H9 (cell line): Measurements from ENCODE around the gene BCL2L1. TPM values are rescaled to one million over a fixed set of nuclear protein-coding genes. Genes with fewer than 3 reads are reported as not detected.

Source experiments
- DNase-seq: peaks from one replicate; pipeline ENCODE4 v3.0.0-alpha.2; 2017
- H2AFZ ChIP-seq: one replicate; pipeline ENCODE4 v1.6.1; 2013; ENCODE audit warnings: mild to moderate bottlenecking, low read length, control low read depth, moderate library complexity
- H2AK5ac ChIP-seq: 2 replicates; pipeline ENCODE4 v1.6.1; 2013; ENCODE audit warnings: low read length, control low read depth, mixed read lengths; ENCODE audit not compliant: insufficient read length
- H2BK120ac ChIP-seq: one replicate; pipeline ENCODE4 v1.6.1; 2013; ENCODE audit warnings: low read depth, mild to moderate bottlenecking, low read length, control low read depth, inconsistent platforms; ENCODE audit not compliant: poor library complexity, severe bottlenecking
- H2BK12ac ChIP-seq: 2 replicates; pipeline ENCODE4 v1.6.1; 2013; ENCODE audit warnings: low read length, control low read depth, mixed read lengths, low read depth; ENCODE audit not compliant: insufficient read length
- H2BK15ac ChIP-seq: 2 replicates; pipeline ENCODE4 v1.6.1; 2013; ENCODE audit warnings: low read depth, low read length, control low read depth
- H2BK20ac ChIP-seq: one replicate; pipeline ENCODE4 v1.6.1; 2013; ENCODE audit warnings: low read depth, mild to moderate bottlenecking, low read length, control low read depth, inconsistent platforms; ENCODE audit not compliant: poor library complexity, severe bottlenecking
- H2BK5ac ChIP-seq: 2 replicates; pipeline ENCODE4 v1.6.1; 2013; ENCODE audit warnings: low read length, control low read depth, mixed read lengths; ENCODE audit not compliant: insufficient read length
- H3K14ac ChIP-seq: 2 replicates; pipeline ENCODE4 v1.6.1; 2013; ENCODE audit warnings: low read length, control low read depth; ENCODE audit not compliant: insufficient read depth
- H3K18ac ChIP-seq: 2 replicates; pipeline ENCODE4 v1.6.1; 2013; ENCODE audit warnings: low read depth, mild to moderate bottlenecking, mixed read lengths, low read length, control low read depth; ENCODE audit not compliant: insufficient read length
- H3K23ac ChIP-seq: 2 replicates; pipeline ENCODE4 v1.6.1; 2013; ENCODE audit warnings: low read length, control low read depth, mixed read lengths, low read depth; ENCODE audit not compliant: insufficient read length
- H3K23me2 ChIP-seq: 2 replicates; pipeline ENCODE4 v1.6.1; 2013; ENCODE audit warnings: low read depth, mild to moderate bottlenecking, mixed read lengths, low read length, control low read depth; ENCODE audit not compliant: insufficient read length, poor library complexity, severe bottlenecking
- H3K27ac ChIP-seq: 2 replicates; pipeline ENCODE4 v1.5.1; 2013; ENCODE audit warnings: low read length, control low read depth, mixed read lengths, low read depth; ENCODE audit not compliant: insufficient read length
- H3K27me3 ChIP-seq: 2 replicates; pipeline ENCODE4 v1.6.1; 2013; ENCODE audit warnings: low read length, control low read depth, inconsistent platforms; ENCODE audit not compliant: insufficient read depth
- H3K4ac ChIP-seq: 2 replicates; pipeline ENCODE4 v1.6.1; 2013; ENCODE audit warnings: low read depth, mild to moderate bottlenecking, control low read depth, inconsistent platforms, low read length, moderate library complexity
- H3K4me1 ChIP-seq: 2 replicates; pipeline ENCODE4 v1.6.1; 2013; ENCODE audit warnings: low read length, control low read depth, inconsistent platforms; ENCODE audit not compliant: insufficient read depth
- H3K4me2 ChIP-seq: 2 replicates; pipeline ENCODE4 v1.6.1; 2013; ENCODE audit warnings: low read length, control low read depth, mixed read lengths; ENCODE audit not compliant: insufficient read length, insufficient read depth
- H3K56ac ChIP-seq: 2 replicates; pipeline ENCODE4 v1.6.1; 2013; ENCODE audit warnings: low read depth, mild to moderate bottlenecking, mixed read lengths, low read length, control low read depth; ENCODE audit not compliant: insufficient read length
- H3K79me1 ChIP-seq: 2 replicates; pipeline ENCODE4 v1.6.1; 2013; ENCODE audit warnings: low read depth, mild to moderate bottlenecking, moderate library complexity, low read length, control low read depth, inconsistent platforms; ENCODE audit not compliant: insufficient read depth, poor library complexity, severe bottlenecking
- H3K79me2 ChIP-seq: 2 replicates; pipeline ENCODE4 v1.6.1; 2013; ENCODE audit warnings: low read length, control low read depth, inconsistent platforms; ENCODE audit not compliant: insufficient read depth
- H3K9ac ChIP-seq: 2 replicates; pipeline ENCODE4 v1.6.1; 2013; ENCODE audit warnings: low read length, control low read depth, mixed read lengths; ENCODE audit not compliant: insufficient read length; ENCODE audit errors: extremely low read depth
- H3K9me3 ChIP-seq: one replicate; pipeline ENCODE4 v1.6.1; 2013; ENCODE audit warnings: low read depth, low read length, inconsistent platforms; ENCODE audit not compliant: control insufficient read depth
- H3T11ph ChIP-seq: one replicate; pipeline ENCODE4 v1.6.1; 2013; ENCODE audit warnings: mild to moderate bottlenecking, low read length, control low read depth, inconsistent platforms
- H4K20me1 ChIP-seq: one replicate; pipeline ENCODE4 v1.6.1; 2013; ENCODE audit not compliant: control insufficient read depth, insufficient read length, insufficient read depth
- H4K5ac ChIP-seq: 2 replicates; pipeline ENCODE4 v1.6.1; 2013; ENCODE audit warnings: low read depth, mild to moderate bottlenecking, mixed read lengths, low read length, control low read depth; ENCODE audit not compliant: insufficient read length
- H4K8ac ChIP-seq: replicated peaks from 2 replicates; pipeline ENCODE4 v1.6.1; 2013; ENCODE audit warnings: low read length, control low read depth, mixed read lengths, low read depth; ENCODE audit not compliant: insufficient read length
- H4K91ac ChIP-seq: 2 replicates; pipeline ENCODE4 v1.6.1; 2013; ENCODE audit warnings: low read depth, mild to moderate bottlenecking, moderate library complexity, mixed read lengths, low read length, control low read depth; ENCODE audit not compliant: insufficient read length
- H3K27ac Mint-ChIP-seq, 3 experiments: 2 replicates in 2 of 3; 3 replicates in 1 of 3; pipeline ENCODE4 v1.8.0; 2020 to 2021; ENCODE audit warnings: mixed read lengths in 3 of 3, mild to moderate bottlenecking in 1 of 3, moderate library complexity in 1 of 3
- H3K27me3 Mint-ChIP-seq: 2 replicates; pipeline ENCODE4 v1.8.0; 2021; ENCODE audit warnings: low read depth, mild to moderate bottlenecking, moderate library complexity, mixed read lengths
- H3K36me3 Mint-ChIP-seq, 3 experiments: 2 replicates in 2 of 3; 3 replicates in 1 of 3; pipeline ENCODE4 v1.8.0; 2020 to 2021; ENCODE audit warnings: low read depth in 3 of 3, mixed read lengths in 3 of 3; ENCODE audit not compliant: insufficient read depth in 1 of 3
- H3K4me1 Mint-ChIP-seq, 2 experiments: 2 replicates each; pipeline ENCODE4 v1.8.0; 2020; ENCODE audit warnings: mixed read lengths in 2 of 2
- H3K4me3 Mint-ChIP-seq, 2 experiments: 2 replicates in 1 of 2; 3 replicates in 1 of 2; pipeline ENCODE4 v1.8.0; 2020 to 2021; ENCODE audit warnings: mild to moderate bottlenecking in 2 of 2, mixed read lengths in 2 of 2, moderate library complexity in 1 of 2
- H3K9me3 Mint-ChIP-seq, 2 experiments: 2 replicates in 1 of 2; 3 replicates in 1 of 2; pipeline ENCODE4 v1.8.0; 2020; ENCODE audit warnings: mild to moderate bottlenecking in 2 of 2, mixed read lengths in 2 of 2, moderate library complexity in 1 of 2
- WGBS: extraction: QIAGEN DNeasy Blood & Tissue Kit; methylation state at CpG from one replicate; pipeline ENCODE4 v1.1.7; 2013; ENCODE audit warnings: missing lambda C conversion rate, low lambda C conversion rate, mixed read lengths; ENCODE audit not compliant: insufficient read length; ENCODE audit errors: extremely low coverage; 5-methylcytosine and 5-hydroxymethylcytosine counted together
- total RNA-seq: library from RNA; stranded (reverse); gene quantifications from 2 replicates; pipeline ENCODE4 v1.2.1, GENCODE V29; 2021
- TF ChIP-seq, protein P1 (sequence below): fragments of 200-600 bp; sonication (generic); conservative IDR thresholded peaks from 3 replicates; pipeline ENCODE4 v1.8.0; 2021; ENCODE audit warnings: antibody characterized with exemption, mild to moderate bottlenecking

Gene BCL2L1
- total RNA-seq, 1 experiment from 2014 or later = 105 TPM

DNA sequence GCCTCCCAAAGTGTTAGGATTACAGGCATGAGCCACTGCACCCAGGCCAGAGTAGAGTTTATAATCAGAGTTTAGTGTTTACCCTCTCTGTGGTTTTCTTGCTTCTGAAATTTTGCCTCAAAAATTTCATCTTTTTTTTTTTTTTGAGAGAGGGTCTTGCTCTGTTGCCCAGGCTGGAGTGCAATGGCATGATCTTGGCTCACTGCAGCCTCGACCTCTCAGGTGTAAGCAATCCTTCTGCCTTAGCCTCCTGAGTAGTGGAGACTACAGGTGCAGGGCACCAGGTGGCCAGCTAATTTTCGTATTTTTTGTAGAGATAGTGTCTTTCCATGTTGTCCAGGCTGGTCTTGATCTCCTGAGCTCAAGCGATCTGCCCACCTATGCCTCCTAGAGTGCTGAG is 45.1 kb upstream of the BCL2L1 start:
- Histone ChIP-seq H3K27ac (no peak overlapping the region), H3K56ac (no peak overlapping the region), H3K23ac (no peak overlapping the region), H3K4me2 (no peak overlapping the region), H2BK15ac (no peak overlapping the region), H2AK5ac (no peak overlapping the region), H3K79me1 (no peaks in the 10 kb centered on the region), H3K14ac (no peak overlapping the region), H2BK20ac (no peak overlapping the region), H3K27me3 (no peaks in the 10 kb centered on the region), H3K23me2 (no peaks in the 10 kb centered on the region), H3K79me2 (no peaks in the 10 kb centered on the region), H3K18ac (no peak overlapping the region), H3K4me1 (no peaks in the 10 kb centered on the region), H2BK120ac (no peak overlapping the region), H3K9ac (no peak overlapping the region), H4K20me1 (no peaks in the 10 kb centered on the region), H3T11ph (no peak overlapping the region), H3K9me3 (no peaks in the 10 kb centered on the region), H2AFZ (no peak overlapping the region), H2BK12ac (no peak overlapping the region), H4K8ac (no peak overlapping the region), H2BK5ac (no peak overlapping the region), H4K91ac (no peak overlapping the region), H3K4ac (no peak overlapping the region), H4K5ac (no peak overlapping the region)
- H3K4me3 Mint-ChIP-seq = no peak overlapping the region
- H3K36me3 Mint-ChIP-seq = peaks cover 48 to 86% (median 82%) of the 10 kb centered on the region in 3 experiments
- no CpG with 5 or more reads among the region's 3 CpGs for WGBS
- TF ChIP-seq, protein P1, sequence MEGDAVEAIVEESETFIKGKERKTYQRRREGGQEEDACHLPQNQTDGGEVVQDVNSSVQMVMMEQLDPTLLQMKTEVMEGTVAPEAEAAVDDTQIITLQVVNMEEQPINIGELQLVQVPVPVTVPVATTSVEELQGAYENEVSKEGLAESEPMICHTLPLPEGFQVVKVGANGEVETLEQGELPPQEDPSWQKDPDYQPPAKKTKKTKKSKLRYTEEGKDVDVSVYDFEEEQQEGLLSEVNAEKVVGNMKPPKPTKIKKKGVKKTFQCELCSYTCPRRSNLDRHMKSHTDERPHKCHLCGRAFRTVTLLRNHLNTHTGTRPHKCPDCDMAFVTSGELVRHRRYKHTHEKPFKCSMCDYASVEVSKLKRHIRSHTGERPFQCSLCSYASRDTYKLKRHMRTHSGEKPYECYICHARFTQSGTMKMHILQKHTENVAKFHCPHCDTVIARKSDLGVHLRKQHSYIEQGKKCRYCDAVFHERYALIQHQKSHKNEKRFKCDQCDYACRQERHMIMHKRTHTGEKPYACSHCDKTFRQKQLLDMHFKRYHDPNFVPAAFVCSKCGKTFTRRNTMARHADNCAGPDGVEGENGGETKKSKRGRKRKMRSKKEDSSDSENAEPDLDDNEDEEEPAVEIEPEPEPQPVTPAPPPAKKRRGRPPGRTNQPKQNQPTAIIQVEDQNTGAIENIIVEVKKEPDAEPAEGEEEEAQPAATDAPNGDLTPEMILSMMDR = no peak
- DNase-seq = no peak
- H3K27me3 Mint-ChIP-seq = no peaks in the 10 kb centered on the region
- peaks cover 3% of the 10 kb centered on the region in 2 experiments for H3K4me1 Mint-ChIP-seq
- H3K9me3 Mint-ChIP-seq = no peaks in the 10 kb centered on the region
- no peak overlapping the region; a peak in 1 of 7 replicates for H3K27ac Mint-ChIP-seq
